ENCODE measurements around the gene STRIT1. TPM values are rescaled to one million over a fixed set of nuclear protein-coding genes. Genes with fewer than 3 reads are reported as not detected.
A peak's percentile ranks its signal among the peaks of the same experiment; 100 is the strongest.
"Not testable (repeated sequence)": the region's sequence is repeated elsewhere in the genome, so short reads cannot be mapped to it uniquely, and the experiment has no call there.

Gene STRIT1
- total RNA-seq, 1 experiment from 2014 or later = not detected

- peak; percentile 57 for DNase-seq (ENCODE audit: low spot score)
Observed at GRCh38 chr3:155313300-155313699, 19.8 kb upstream of the STRIT1 start.

- no peak for DNase-seq (ENCODE audit: low spot score)
Observed at GRCh38 chr3:155312781-155313180, 19.3 kb upstream of the STRIT1 start.

DNA sequence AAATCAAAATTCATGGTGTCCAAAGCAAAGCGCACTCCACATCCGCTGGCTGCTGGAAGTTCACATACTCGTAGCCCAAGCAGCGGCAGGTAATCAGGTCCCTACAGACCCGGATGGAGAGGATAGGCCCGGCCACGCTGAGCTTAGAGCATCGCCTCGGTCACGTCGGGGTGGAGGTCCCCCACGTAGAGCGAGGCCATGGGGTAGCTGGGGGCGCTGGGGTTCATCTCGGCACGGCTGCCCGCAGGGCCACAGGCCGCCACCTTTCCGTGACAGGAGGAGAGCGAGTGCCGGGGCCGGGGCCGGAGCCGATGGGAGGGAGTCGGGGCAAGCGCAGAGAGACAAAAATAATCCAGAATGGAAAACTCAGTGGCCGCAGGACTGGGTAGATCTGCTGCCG is 16.1 kb upstream of the STRIT1 start:
- DNase-seq (ENCODE audit: low spot score) = no peak

- no peak for DNase-seq (ENCODE audit: low spot score)
Observed at GRCh38 chr3:155308831-155309230, 15.3 kb upstream of the STRIT1 start.

GRCh38 chr3:155307183-155307582 is 13.7 kb upstream of the STRIT1 start:
- DNase-seq (ENCODE audit: low spot score) = no peak

- no peak for DNase-seq (ENCODE audit: low spot score)
Observed at GRCh38 chr3:155304394-155304793, 10.9 kb upstream of the STRIT1 start.

- DNase-seq (ENCODE audit: low spot score) = no peak
Observed at GRCh38 chr3:155303540-155304097, 10.1 kb upstream of the STRIT1 start.

GRCh38 chr3:155302891-155303290 is 9.4 kb upstream of the STRIT1 start:
- no peak for DNase-seq (ENCODE audit: low spot score)

- DNase-seq (ENCODE audit: low spot score) = peak; percentile 21
Observed at GRCh38 chr3:155302481-155302880, 9.0 kb upstream of the STRIT1 start.

GRCh38 chr3:155297100-155297499 is 3.6 kb upstream of the STRIT1 start:
- DNase-seq (ENCODE audit: low spot score) = no peak

GRCh38 chr3:155296413-155296812 is 2.9 kb upstream of the STRIT1 start:
- no peak for DNase-seq (ENCODE audit: low spot score)

- DNase-seq (ENCODE audit: low spot score) = no peak
Observed at GRCh38 chr3:155292693-155293092, 790 bp downstream of the STRIT1 start.

DNA sequence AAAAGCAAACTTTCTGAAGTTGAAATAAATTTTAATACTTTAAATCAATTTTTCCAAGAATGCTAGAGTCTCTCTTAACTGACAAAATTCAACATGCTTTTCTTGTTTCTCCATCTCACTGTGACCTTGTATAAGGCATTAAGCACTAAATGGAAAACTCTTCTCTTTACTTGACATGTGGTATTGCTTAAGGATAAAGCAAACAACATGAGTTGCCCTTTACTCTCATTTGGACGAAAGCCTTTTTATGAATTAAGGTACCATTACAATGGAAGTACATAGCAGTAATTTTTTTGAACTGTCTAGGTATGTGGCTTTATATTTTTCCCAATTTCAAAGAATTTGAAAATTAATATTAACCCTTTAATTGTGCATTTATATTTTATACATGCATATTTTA is 1.4 kb downstream of the STRIT1 start:
- DNase-seq (ENCODE audit: low spot score) = no peak

- no peak for DNase-seq (ENCODE audit: low spot score)
Observed at GRCh38 chr3:155286736-155287135, 6.7 kb downstream of the STRIT1 start.

DNA sequence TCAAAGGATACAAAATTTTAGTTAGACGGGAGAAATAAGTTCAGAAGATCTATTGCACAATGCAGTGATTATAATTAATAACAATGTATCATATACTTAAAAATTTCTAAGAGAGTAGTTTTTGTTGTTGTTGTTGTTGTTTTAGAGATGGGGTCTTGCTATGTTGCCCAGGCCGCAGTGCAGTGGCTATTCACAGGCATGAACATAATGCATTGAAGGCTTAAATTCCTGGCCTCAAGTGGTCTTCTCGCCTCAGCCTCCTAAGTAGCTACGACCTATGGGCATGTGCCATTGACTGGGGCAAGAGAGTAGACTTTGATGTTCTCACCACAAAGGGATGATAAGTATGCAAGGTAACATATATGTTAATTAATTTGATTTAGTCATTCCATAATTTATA is 7.5 kb downstream of the STRIT1 start:
- DNase-seq (ENCODE audit: low spot score) = no peak

DNA sequence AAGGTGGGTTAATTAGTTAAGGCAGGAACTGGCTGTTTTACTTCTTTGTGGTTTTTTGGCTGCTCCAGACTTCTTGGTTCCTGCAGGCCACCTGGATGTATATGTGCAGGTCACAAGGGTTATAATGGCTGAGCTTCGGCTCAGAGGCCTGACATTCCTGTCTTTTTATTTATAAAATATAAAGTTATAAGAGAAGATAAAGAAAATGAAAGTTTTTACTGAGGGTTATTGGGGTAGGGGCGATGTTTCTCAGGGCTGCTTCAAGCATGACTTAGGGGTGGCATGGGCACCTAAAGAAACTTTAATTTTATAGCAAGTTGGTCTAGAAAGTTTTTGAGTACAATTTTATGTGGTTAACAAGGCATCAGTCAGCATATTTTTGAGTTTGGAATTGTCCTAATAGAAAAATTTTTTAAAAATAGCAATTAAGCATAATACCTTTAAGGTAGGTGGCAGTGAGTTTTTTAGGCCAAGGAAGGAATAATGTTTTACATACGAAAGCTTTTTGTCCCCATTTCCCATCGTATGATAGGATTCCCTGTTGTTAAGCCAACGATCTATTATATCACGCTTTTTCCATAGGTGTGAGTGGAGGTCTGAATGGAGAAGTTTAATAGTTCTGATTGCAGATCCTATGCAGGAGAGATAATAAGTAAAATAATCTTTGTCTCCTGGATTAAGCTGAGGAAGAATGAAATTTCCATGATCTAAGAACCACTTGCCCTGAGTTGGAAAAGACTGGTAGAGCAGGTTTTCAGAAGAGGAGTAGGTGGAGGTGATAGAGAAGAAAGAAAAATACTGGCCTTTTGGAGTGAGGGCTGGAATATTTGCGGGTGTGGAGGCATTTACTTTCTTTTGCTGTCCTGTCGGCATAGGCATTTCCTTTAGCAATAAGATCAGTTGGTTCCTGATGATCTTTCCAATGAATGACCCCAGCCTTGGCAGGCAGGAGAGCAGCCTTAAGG is 10.1 kb downstream of the STRIT1 start:
- DNase-seq (ENCODE audit: low spot score) = no peak

GRCh38 chr3:155282385-155283091 is 10.9 kb downstream of the STRIT1 start:
- no peak for DNase-seq (ENCODE audit: low spot score)

- no peak for DNase-seq (ENCODE audit: low spot score)
Observed at GRCh38 chr3:155281912-155282311, 11.6 kb downstream of the STRIT1 start.

GRCh38 chr3:155276089-155276488 is 17.4 kb downstream of the STRIT1 start:
- DNase-seq (ENCODE audit: low spot score) = not testable (repeated sequence)

GRCh38 chr3:155275159-155275754 is 18.2 kb downstream of the STRIT1 start:
- not testable (repeated sequence) for DNase-seq (ENCODE audit: low spot score)

DNA sequence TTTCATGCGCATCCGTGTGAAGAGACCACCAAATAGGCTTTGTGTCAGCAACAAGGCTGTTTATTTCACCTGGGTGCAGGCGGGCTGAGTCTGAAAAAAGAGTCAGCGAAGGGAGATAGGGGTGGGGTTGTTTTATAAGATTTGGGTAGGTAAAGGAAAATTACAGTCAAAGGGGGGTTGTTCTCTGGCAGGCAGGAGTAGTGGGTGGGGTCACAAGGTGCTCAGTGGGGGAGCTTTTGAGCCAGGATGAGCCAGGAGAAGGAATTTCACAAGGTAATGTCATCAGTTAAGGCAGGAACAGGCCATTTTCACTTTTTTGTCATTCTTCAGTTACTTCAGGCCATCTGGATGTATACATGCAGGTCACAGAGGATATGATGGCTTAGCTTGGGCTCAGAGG is 19.0 kb downstream of the STRIT1 start:
- not testable (repeated sequence) for DNase-seq (ENCODE audit: low spot score)

- no peak for DNase-seq (ENCODE audit: low spot score)
Observed at GRCh38 chr3:155271343-155271613, 22.2 kb downstream of the STRIT1 start.

Data from A172 (cell line).